HepG2 (cell line): Measurements from ENCODE around the gene NUDT2. TPM values are rescaled to one million over a fixed set of nuclear protein-coding genes. Genes with fewer than 3 reads are reported as not detected.

Experiments
- GABPA ChIP-seq, 2 experiments: IDR thresholded peaks; 2 replicates each; pipeline ENCODE4 v1.6.1; 2011 to 2016; ENCODE audit warnings: low read depth in 2 of 2, low read length in 1 of 2, missing biosample characterization in 1 of 2, missing genetic modification characterization in 1 of 2
- IKZF1 ChIP-seq: fragments of 450-650 bp; IDR thresholded peaks from 2 replicates; pipeline ENCODE4 v1.7.1; 2016
- KAT2B ChIP-seq: fragments of 150-350 bp; IDR thresholded peaks from 2 replicates; pipeline ENCODE4 v1.6.1; 2014; ENCODE audit warnings: low read depth, low read length, borderline replicate concordance
- KDM5A ChIP-seq: fragments of 200-600 bp; sonication (generic); IDR thresholded peaks from 2 replicates; pipeline ENCODE4 v1.7.0; 2018; ENCODE audit warnings: antibody characterized with exemption, mild to moderate bottlenecking, low read length, borderline replicate concordance
- NAIF1 ChIP-seq: sonication (generic); formaldehyde crosslinking; IDR thresholded peaks from 2 replicates; pipeline ENCODE4 v1.5.0; 2020; ENCODE audit warnings: mild to moderate bottlenecking, missing genetic modification reagents, borderline replicate concordance
- NBN ChIP-seq: fragments of 450-650 bp; conservative IDR thresholded peaks from 2 replicates; pipeline ENCODE4 v1.6.1; 2017
- RBFOX2 ChIP-seq: fragments of 200-400 bp; formaldehyde crosslinking; IDR thresholded peaks from 2 replicates; pipeline ENCODE4 v1.6.1; 2017; ENCODE audit warnings: low read depth, mild to moderate bottlenecking, low read length
- SAP130 ChIP-seq: IDR thresholded peaks from 2 replicates; pipeline ENCODE4 v1.6.1; 2016; ENCODE audit warnings: low read depth
- ZNF839 ChIP-seq: sonication (generic); formaldehyde crosslinking; IDR thresholded peaks from 2 replicates; pipeline ENCODE4 v1.4.0; 2020; ENCODE audit warnings: missing genetic modification reagents, mild to moderate bottlenecking, borderline replicate concordance
- ZNF883 ChIP-seq: sonication (generic); formaldehyde crosslinking; IDR thresholded peaks from 2 replicates; pipeline ENCODE4 v1.5.1; 2020; ENCODE audit warnings: mild to moderate bottlenecking, missing genetic modification reagents; ENCODE audit errors: not compliant biosample characterization
- polyA plus RNA-seq, 8 experiments: library from polyadenylated mRNA; depleted of rRNA in 3 of 8; stranded (reverse) in 7 of 8; unstranded in 1 of 8; fragments of >200 nt; fragmentation: Illumina TruSeq in 4 of 8; extraction: Trizol in 4 of 8; gene quantifications; 2 replicates each; pipeline versions ENCODE4 v1.2.1 to v1.2.3, GENCODE V29; 2011 to 2016; ENCODE audit warnings: low read depth in 4 of 8, missing spikeins in 1 of 8, mixed read lengths in 1 of 8; ENCODE audit not compliant: insufficient read depth in 1 of 8
- total RNA-seq, 5 experiments: library from RNA; depleted of rRNA; stranded (reverse); fragments of >200 nt; fragmentation: Illumina TruSeq; extraction: Trizol; gene quantifications; 2 replicates each; pipeline ENCODE4 v1.2.3, GENCODE V29; 2016; ENCODE audit warnings: low read depth in 1 of 5
- TF ChIP-seq, protein P1 (sequence below): IDR thresholded peaks from 2 replicates; pipeline ENCODE4 v1.6.1; 2016; ENCODE audit warnings: low read depth, control low read depth
- TF ChIP-seq, protein P2 (sequence below): sonication (generic); formaldehyde crosslinking; IDR thresholded peaks from 2 replicates; pipeline ENCODE4 v1.4.0; 2020; ENCODE audit warnings: mild to moderate bottlenecking, missing genetic modification reagents, borderline replicate concordance
- TF ChIP-seq, protein P3 (sequence below): sonication (generic); formaldehyde crosslinking; IDR thresholded peaks from 2 replicates; pipeline ENCODE4 v1.5.0; 2020; ENCODE audit warnings: mild to moderate bottlenecking, missing genetic modification reagents, moderate library complexity
- TF ChIP-seq, protein P4 (sequence below): sonication (generic); formaldehyde crosslinking; IDR thresholded peaks from 2 replicates; pipeline ENCODE4 v1.4.0; 2020; ENCODE audit warnings: missing genetic modification reagents
- TF ChIP-seq, protein P5 (sequence below): sonication (generic); formaldehyde crosslinking; conservative IDR thresholded peaks from 2 replicates; pipeline ENCODE4 v1.4.0; 2020; ENCODE audit warnings: missing genetic modification reagents

The NUDT2 gene
- total and polyA plus RNA-seq, 2 of the 13 experiments (the other 11 are each of a cell fraction or from before 2014, with no cell fraction given): 19.9 to 24.6 TPM

DNA sequence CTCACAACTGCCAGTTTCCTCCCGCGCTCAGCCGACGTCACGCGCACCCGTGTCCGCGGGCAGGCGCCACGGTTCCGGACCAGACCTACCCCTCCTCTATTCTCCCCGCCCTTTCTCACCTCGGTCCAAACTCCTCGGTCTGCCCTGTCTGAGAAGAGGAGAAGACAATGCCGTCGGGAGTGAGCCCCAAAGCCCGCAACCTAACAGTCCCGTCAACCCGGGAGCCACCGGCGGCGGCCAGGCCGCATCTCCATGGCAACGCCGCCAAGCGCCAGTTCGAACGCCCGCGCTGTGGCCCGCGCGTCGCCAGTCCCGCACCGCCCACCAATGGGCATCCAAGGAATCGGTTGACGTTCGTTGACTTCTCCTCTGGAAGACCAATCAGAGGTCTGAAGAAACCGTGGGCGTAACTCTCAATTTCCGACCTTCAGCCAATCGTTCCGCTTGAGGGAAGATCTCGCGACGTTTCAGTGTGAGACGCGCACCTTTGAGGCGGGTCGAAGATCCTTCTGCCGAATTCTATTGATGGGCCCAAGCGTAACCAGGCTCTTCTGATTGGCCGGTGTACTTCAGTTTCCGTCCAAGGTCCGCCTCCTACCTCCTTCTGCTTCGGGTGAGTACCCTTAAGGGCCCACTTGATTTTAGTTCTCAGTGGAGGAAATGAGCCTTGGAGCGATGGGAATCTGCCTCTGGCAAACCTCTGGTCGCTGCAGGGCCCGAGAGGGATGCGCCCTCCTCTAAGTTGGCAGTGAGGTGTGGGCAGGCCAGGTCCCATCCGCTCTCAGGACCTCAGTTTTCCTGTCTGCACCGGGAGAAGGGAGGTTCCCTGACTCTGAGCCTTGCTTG is at the start of gene NUDT2, which contains the start of gene KIF24 (continued):
- TF ChIP-seq, protein P1, sequence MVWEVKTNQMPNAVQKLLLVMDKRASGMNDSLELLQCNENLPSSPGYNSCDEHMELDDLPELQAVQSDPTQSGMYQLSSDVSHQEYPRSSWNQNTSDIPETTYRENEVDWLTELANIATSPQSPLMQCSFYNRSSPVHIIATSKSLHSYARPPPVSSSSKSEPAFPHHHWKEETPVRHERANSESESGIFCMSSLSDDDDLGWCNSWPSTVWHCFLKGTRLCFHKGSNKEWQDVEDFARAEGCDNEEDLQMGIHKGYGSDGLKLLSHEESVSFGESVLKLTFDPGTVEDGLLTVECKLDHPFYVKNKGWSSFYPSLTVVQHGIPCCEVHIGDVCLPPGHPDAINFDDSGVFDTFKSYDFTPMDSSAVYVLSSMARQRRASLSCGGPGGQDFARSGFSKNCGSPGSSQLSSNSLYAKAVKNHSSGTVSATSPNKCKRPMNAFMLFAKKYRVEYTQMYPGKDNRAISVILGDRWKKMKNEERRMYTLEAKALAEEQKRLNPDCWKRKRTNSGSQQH (CRISPR knock-in tag): peak; percentile 85; the same call in 1 of the 2 replicates
- no peak for TF ChIP-seq KAT2B
- TF ChIP-seq, protein P2, sequence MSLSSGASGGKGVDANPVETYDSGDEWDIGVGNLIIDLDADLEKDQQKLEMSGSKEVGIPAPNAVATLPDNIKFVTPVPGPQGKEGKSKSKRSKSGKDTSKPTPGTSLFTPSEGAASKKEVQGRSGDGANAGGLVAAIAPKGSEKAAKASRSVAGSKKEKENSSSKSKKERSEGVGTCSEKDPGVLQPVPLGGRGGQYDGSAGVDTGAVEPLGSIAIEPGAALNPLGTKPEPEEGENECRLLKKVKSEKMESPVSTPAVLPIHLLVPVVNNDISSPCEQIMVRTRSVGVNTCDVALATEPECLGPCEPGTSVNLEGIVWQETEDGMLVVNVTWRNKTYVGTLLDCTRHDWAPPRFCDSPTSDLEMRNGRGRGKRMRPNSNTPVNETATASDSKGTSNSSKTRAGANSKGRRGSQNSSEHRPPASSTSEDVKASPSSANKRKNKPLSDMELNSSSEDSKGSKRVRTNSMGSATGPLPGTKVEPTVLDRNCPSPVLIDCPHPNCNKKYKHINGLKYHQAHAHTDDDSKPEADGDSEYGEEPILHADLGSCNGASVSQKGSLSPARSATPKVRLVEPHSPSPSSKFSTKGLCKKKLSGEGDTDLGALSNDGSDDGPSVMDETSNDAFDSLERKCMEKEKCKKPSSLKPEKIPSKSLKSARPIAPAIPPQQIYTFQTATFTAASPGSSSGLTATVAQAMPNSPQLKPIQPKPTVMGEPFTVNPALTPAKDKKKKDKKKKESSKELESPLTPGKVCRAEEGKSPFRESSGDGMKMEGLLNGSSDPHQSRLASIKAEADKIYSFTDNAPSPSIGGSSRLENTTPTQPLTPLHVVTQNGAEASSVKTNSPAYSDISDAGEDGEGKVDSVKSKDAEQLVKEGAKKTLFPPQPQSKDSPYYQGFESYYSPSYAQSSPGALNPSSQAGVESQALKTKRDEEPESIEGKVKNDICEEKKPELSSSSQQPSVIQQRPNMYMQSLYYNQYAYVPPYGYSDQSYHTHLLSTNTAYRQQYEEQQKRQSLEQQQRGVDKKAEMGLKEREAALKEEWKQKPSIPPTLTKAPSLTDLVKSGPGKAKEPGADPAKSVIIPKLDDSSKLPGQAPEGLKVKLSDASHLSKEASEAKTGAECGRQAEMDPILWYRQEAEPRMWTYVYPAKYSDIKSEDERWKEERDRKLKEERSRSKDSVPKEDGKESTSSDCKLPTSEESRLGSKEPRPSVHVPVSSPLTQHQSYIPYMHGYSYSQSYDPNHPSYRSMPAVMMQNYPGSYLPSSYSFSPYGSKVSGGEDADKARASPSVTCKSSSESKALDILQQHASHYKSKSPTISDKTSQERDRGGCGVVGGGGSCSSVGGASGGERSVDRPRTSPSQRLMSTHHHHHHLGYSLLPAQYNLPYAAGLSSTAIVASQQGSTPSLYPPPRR (CRISPR knock-in tag): peak; percentile 33; the same call in 1 of the 2 replicates
- TF ChIP-seq ZNF883 (CRISPR knock-in tag): peak; percentile 32
- TF ChIP-seq GABPA (IDR thresholded peaks at IDR 0.05; ENCODE audit: low read depth, low read length): peak; percentile 47; the same call in 1 of the 2 replicates
- peak; percentile 78 for TF ChIP-seq GABPA (CRISPR knock-in tag; IDR thresholded peaks at IDR 0.05; ENCODE audit: low read depth)
- peak; percentile 33; the same call in 1 of the 2 replicates for TF ChIP-seq KDM5A
- TF ChIP-seq IKZF1: no peak
- no peak for TF ChIP-seq NBN
- TF ChIP-seq RBFOX2: peak; percentile 45; the same call in 1 of the 2 replicates
- TF ChIP-seq, protein P3, sequence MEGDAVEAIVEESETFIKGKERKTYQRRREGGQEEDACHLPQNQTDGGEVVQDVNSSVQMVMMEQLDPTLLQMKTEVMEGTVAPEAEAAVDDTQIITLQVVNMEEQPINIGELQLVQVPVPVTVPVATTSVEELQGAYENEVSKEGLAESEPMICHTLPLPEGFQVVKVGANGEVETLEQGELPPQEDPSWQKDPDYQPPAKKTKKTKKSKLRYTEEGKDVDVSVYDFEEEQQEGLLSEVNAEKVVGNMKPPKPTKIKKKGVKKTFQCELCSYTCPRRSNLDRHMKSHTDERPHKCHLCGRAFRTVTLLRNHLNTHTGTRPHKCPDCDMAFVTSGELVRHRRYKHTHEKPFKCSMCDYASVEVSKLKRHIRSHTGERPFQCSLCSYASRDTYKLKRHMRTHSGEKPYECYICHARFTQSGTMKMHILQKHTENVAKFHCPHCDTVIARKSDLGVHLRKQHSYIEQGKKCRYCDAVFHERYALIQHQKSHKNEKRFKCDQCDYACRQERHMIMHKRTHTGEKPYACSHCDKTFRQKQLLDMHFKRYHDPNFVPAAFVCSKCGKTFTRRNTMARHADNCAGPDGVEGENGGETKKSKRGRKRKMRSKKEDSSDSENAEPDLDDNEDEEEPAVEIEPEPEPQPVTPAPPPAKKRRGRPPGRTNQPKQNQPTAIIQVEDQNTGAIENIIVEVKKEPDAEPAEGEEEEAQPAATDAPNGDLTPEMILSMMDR (CRISPR knock-in tag): 0 out of 2 replicates have a peak, but pooled peaks have one; percentile 11
- TF ChIP-seq SAP130 (CRISPR knock-in tag): peak; percentile 100
- TF ChIP-seq, protein P4, sequence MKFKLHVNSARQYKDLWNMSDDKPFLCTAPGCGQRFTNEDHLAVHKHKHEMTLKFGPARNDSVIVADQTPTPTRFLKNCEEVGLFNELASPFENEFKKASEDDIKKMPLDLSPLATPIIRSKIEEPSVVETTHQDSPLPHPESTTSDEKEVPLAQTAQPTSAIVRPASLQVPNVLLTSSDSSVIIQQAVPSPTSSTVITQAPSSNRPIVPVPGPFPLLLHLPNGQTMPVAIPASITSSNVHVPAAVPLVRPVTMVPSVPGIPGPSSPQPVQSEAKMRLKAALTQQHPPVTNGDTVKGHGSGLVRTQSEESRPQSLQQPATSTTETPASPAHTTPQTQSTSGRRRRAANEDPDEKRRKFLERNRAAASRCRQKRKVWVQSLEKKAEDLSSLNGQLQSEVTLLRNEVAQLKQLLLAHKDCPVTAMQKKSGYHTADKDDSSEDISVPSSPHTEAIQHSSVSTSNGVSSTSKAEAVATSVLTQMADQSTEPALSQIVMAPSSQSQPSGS (CRISPR knock-in tag): peak; percentile 38; the same call in 1 of the 2 replicates
- TF ChIP-seq ZNF839: 0 out of 2 replicates have a peak, but pooled peaks have one; percentile 18
- TF ChIP-seq, protein P5, sequence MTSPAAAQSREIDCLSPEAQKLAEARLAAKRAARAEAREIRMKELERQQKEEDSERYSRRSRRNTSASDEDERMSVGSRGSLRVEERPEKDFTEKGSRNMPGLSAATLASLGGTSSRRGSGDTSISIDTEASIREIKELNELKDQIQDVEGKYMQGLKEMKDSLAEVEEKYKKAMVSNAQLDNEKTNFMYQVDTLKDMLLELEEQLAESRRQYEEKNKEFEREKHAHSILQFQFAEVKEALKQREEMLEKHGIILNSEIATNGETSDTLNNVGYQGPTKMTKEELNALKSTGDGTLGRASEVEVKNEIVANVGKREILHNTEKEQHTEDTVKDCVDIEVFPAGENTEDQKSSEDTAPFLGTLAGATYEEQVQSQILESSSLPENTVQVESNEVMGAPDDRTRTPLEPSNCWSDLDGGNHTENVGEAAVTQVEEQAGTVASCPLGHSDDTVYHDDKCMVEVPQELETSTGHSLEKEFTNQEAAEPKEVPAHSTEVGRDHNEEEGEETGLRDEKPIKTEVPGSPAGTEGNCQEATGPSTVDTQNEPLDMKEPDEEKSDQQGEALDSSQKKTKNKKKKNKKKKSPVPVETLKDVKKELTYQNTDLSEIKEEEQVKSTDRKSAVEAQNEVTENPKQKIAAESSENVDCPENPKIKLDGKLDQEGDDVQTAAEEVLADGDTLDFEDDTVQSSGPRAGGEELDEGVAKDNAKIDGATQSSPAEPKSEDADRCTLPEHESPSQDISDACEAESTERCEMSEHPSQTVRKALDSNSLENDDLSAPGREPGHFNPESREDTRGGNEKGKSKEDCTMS: no peak
- no peak for TF ChIP-seq NAIF1 (CRISPR knock-in tag)
